Measurements from ENCODE around the gene ANKFY1.

ANKFY1 gene

GRCh38 chr17:4220655-4221054, 43.1 kb downstream of the ANKFY1 start:
- H3K27ac ChIP-seq (ENCODE audit: low read depth in 2 of 2, low read length in 2 of 2) = peak overlapping the region; percentile 32 to 49
- H3K9ac ChIP-seq (ENCODE audit: low read depth in 1 of 2, low read length in 2 of 2) = no peak overlapping the region
- no peaks in the 10 kb centered on the region for H3K27me3 ChIP-seq (ENCODE audit: control insufficient read depth in 2 of 2, insufficient read depth in 2 of 2, low read length in 2 of 2)
- no peaks in the 10 kb centered on the region for H3K9me3 ChIP-seq (ENCODE audit: control insufficient read depth in 2 of 2, low read length in 2 of 2)
- H3K4me3 ChIP-seq (ENCODE audit: low read length in 2 of 2) = no peak overlapping the region
- peaks cover 0 to 5% of the 10 kb centered on the region in 2 donors for H3K4me1 ChIP-seq (ENCODE audit: control insufficient read depth in 2 of 2, insufficient read depth in 2 of 2, low read length in 2 of 2)
- H3K36me3 ChIP-seq (ENCODE audit: control insufficient read depth in 2 of 2, insufficient read depth in 2 of 2, low read length in 2 of 2) = peaks cover 12 to 19% of the 10 kb centered on the region in 2 donors

DNA sequence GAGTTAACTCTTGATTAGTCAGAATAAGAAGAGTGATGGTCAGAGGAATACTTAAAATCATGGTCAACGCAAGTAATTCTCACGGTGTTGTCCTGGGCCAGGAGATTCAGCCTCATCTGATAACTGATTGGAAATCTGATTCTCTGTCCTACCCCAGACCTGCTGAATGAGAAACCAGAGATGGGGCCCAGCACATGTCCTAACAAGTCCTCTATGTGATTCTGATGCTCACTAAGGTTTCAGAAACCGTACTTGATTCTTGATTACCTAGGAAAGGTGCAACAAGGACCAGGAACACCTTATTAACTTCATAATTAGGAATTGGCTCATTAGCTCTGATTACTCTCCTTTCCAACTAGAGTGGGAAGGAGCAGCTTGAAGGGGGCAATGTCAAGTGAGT, 44.5 kb downstream of the ANKFY1 start:
- H3K4me3 ChIP-seq (ENCODE audit: low read length in 2 of 2) = no peak overlapping the region
- peaks cover 12 to 19% of the 10 kb centered on the region in 2 donors for H3K36me3 ChIP-seq (ENCODE audit: control insufficient read depth in 2 of 2, insufficient read depth in 2 of 2, low read length in 2 of 2)
- no peaks in the 10 kb centered on the region for H3K9me3 ChIP-seq (ENCODE audit: control insufficient read depth in 2 of 2, low read length in 2 of 2)
- H3K4me1 ChIP-seq (ENCODE audit: control insufficient read depth in 2 of 2, insufficient read depth in 2 of 2, low read length in 2 of 2) = peaks cover 0 to 5% of the 10 kb centered on the region in 2 donors
- no peak overlapping the region for H3K27ac ChIP-seq (ENCODE audit: low read depth in 2 of 2, low read length in 2 of 2)
- H3K9ac ChIP-seq (ENCODE audit: low read depth in 1 of 2, low read length in 2 of 2) = no peak overlapping the region
- no peaks in the 10 kb centered on the region for H3K27me3 ChIP-seq (ENCODE audit: control insufficient read depth in 2 of 2, insufficient read depth in 2 of 2, low read length in 2 of 2)

DNA sequence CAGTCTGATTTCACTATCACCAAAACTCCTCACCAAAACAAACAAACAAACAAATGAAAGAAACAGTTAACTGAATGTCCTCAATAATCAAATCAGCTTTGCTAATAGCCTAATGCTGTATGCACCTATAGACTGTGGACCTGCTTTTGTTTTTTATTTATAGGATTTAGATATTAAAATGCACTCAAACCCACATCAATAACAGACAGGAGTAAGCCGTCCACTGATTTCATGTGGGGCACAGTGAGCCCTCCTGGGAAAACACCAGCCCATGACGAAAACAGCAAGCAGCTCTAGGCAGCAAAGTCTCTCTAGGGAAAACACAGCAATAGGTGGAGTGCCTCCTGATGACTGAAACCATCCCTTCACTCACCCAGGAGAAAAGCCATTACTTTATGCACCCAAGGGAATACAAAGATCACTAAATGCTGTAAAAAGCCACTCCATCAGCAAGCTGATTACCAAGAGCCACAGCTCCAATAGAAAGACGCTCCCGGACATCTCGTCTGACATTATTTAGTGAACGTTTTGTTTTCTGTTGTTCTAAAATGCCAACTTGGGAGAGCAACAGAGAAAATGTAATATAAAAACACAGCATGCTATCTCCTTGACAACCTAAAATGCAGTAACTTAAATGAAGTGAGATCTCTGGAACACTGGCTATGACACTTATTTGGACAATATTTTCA, 47.8 kb downstream of the ANKFY1 start:
- Histone ChIP-seq H3K9ac (ENCODE audit: low read depth in 1 of 2, low read length in 2 of 2) (no peak overlapping the region), H3K27ac (ENCODE audit: low read depth in 2 of 2, low read length in 2 of 2) (no peak overlapping the region), H3K27me3 (ENCODE audit: control insufficient read depth in 2 of 2, insufficient read depth in 2 of 2, low read length in 2 of 2) (no peaks in the 10 kb centered on the region), H3K36me3 (ENCODE audit: control insufficient read depth in 2 of 2, insufficient read depth in 2 of 2, low read length in 2 of 2) (peaks cover 8 to 13% of the 10 kb centered on the region in 2 donors), H3K4me3 (ENCODE audit: low read length in 2 of 2) (no peak overlapping the region), H3K9me3 (ENCODE audit: control insufficient read depth in 2 of 2, low read length in 2 of 2) (no peaks in the 10 kb centered on the region), H3K4me1 (ENCODE audit: control insufficient read depth in 2 of 2, insufficient read depth in 2 of 2, low read length in 2 of 2) (peaks cover 0 to 5% of the 10 kb centered on the region in 2 donors)

- no peak overlapping the region for H3K4me3 ChIP-seq (ENCODE audit: low read length in 2 of 2)
- H3K36me3 ChIP-seq (ENCODE audit: control insufficient read depth in 2 of 2, insufficient read depth in 2 of 2, low read length in 2 of 2) = peaks cover 8 to 13% of the 10 kb centered on the region in 2 donors
- H3K4me1 ChIP-seq (ENCODE audit: control insufficient read depth in 2 of 2, insufficient read depth in 2 of 2, low read length in 2 of 2) = no peaks in the 10 kb centered on the region
- H3K27ac ChIP-seq (ENCODE audit: low read depth in 2 of 2, low read length in 2 of 2) = no peak overlapping the region
- H3K9me3 ChIP-seq (ENCODE audit: control insufficient read depth in 2 of 2, low read length in 2 of 2) = no peaks in the 10 kb centered on the region
- no peak overlapping the region for H3K9ac ChIP-seq (ENCODE audit: low read depth in 1 of 2, low read length in 2 of 2)
- H3K27me3 ChIP-seq (ENCODE audit: control insufficient read depth in 2 of 2, insufficient read depth in 2 of 2, low read length in 2 of 2) = no peaks in the 10 kb centered on the region
These were observed 49.6 kb downstream of the ANKFY1 start for GRCh38 chr17:4214157-4214556.

DNA sequence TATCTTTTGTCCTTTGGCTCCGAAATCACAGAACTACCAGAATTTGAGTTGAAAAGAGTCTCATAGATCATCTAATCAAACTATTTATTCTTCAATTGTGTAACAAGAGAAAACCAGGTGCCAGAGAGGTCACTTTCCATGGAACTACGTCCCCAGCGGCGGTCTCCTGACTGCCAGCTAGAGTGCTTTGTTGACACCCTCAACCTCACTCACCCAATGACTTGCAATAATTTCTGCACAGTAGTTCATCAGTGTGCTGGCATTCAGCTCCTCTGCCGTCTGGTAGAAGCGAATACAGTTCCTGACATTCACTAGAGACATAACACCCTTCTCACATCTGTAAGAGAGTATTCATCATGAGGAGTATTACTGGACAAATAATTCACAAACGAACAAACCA, 54.2 kb downstream of the ANKFY1 start:
- Histone ChIP-seq H3K9me3 (ENCODE audit: control insufficient read depth in 2 of 2, low read length in 2 of 2) (no peaks in the 10 kb centered on the region), H3K4me1 (ENCODE audit: control insufficient read depth in 2 of 2, insufficient read depth in 2 of 2, low read length in 2 of 2) (no peaks in the 10 kb centered on the region), H3K27ac (ENCODE audit: low read depth in 2 of 2, low read length in 2 of 2) (no peak overlapping the region), H3K27me3 (ENCODE audit: control insufficient read depth in 2 of 2, insufficient read depth in 2 of 2, low read length in 2 of 2) (no peaks in the 10 kb centered on the region), H3K4me3 (ENCODE audit: low read length in 2 of 2) (no peak overlapping the region), H3K9ac (ENCODE audit: low read depth in 1 of 2, low read length in 2 of 2) (no peak overlapping the region), H3K36me3 (ENCODE audit: control insufficient read depth in 2 of 2, insufficient read depth in 2 of 2, low read length in 2 of 2) (peaks cover 31 to 41% of the 10 kb centered on the region in 2 donors)

DNA sequence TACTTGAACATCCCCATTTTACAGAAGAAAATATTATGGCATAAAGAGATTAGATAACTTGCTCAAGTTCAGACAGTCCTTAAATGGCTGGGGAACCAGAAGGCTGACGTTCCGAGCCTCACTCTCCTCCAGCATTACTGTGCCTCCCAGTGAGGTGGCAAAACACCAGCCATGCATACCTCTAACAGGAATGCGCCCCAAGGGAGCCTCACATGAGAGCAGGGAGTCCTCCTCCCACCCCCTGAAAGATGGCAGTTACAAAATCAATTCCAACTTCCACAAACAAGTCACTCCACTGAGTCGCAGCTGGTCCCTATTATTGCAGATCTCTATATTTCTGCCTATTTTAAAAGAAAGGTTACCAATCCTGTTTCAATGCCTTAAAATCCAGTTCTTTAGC, 55.5 kb downstream of the ANKFY1 start:
- Histone ChIP-seq H3K9ac (ENCODE audit: low read depth in 1 of 2, low read length in 2 of 2) (no peak overlapping the region), H3K9me3 (ENCODE audit: control insufficient read depth in 2 of 2, low read length in 2 of 2) (no peaks in the 10 kb centered on the region), H3K27ac (ENCODE audit: low read depth in 2 of 2, low read length in 2 of 2) (no peak overlapping the region), H3K4me1 (ENCODE audit: control insufficient read depth in 2 of 2, insufficient read depth in 2 of 2, low read length in 2 of 2) (peaks cover 3 to 6% of the 10 kb centered on the region in 2 donors), H3K4me3 (ENCODE audit: low read length in 2 of 2) (no peak overlapping the region), H3K36me3 (ENCODE audit: control insufficient read depth in 2 of 2, insufficient read depth in 2 of 2, low read length in 2 of 2) (peaks cover 27 to 41% of the 10 kb centered on the region in 2 donors), H3K27me3 (ENCODE audit: control insufficient read depth in 2 of 2, insufficient read depth in 2 of 2, low read length in 2 of 2) (no peaks in the 10 kb centered on the region)

GRCh38 chr17:4206962-4207361, 56.8 kb downstream of the ANKFY1 start:
- H3K27ac ChIP-seq (ENCODE audit: low read depth in 2 of 2, low read length in 2 of 2) = no peak overlapping the region
- H3K9ac ChIP-seq (ENCODE audit: low read depth in 1 of 2, low read length in 2 of 2) = no peak overlapping the region
- no peaks in the 10 kb centered on the region for H3K27me3 ChIP-seq (ENCODE audit: control insufficient read depth in 2 of 2, insufficient read depth in 2 of 2, low read length in 2 of 2)
- H3K36me3 ChIP-seq (ENCODE audit: control insufficient read depth in 2 of 2, insufficient read depth in 2 of 2, low read length in 2 of 2) = peaks cover 25 to 40% of the 10 kb centered on the region in 2 donors
- H3K4me1 ChIP-seq (ENCODE audit: control insufficient read depth in 2 of 2, insufficient read depth in 2 of 2, low read length in 2 of 2) = peaks cover 3 to 6% of the 10 kb centered on the region in 2 donors
- no peaks in the 10 kb centered on the region for H3K9me3 ChIP-seq (ENCODE audit: control insufficient read depth in 2 of 2, low read length in 2 of 2)
- H3K4me3 ChIP-seq (ENCODE audit: low read length in 2 of 2) = no peak overlapping the region

DNA sequence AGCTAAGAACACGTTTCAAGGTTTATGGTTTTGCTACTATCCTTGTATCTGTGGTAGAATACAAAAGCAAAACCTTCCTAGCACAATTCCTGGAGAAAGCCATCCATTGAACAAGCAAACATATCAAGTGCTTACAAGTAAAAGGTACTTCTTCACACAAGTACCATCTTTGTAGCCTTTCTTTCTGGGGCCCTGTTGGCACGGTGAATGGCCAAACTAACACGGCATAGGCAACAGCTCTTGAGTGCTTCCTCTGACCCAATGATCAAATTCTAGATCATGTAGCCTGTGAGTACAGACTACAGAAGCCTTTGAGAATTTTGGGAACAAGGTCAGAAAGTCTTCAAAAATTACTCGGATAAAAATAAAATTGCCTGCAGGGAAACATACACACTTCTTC, 57.9 kb downstream of the ANKFY1 start:
- H3K9ac ChIP-seq (ENCODE audit: low read depth in 1 of 2, low read length in 2 of 2) = no peak overlapping the region
- H3K36me3 ChIP-seq (ENCODE audit: control insufficient read depth in 2 of 2, insufficient read depth in 2 of 2, low read length in 2 of 2) = peaks cover 23 to 38% of the 10 kb centered on the region in 2 donors
- H3K4me3 ChIP-seq (ENCODE audit: low read length in 2 of 2) = no peak overlapping the region
- H3K9me3 ChIP-seq (ENCODE audit: control insufficient read depth in 2 of 2, low read length in 2 of 2) = no peaks in the 10 kb centered on the region
- H3K27me3 ChIP-seq (ENCODE audit: control insufficient read depth in 2 of 2, insufficient read depth in 2 of 2, low read length in 2 of 2) = no peaks in the 10 kb centered on the region
- H3K4me1 ChIP-seq (ENCODE audit: control insufficient read depth in 2 of 2, insufficient read depth in 2 of 2, low read length in 2 of 2) = peaks cover 3 to 6% of the 10 kb centered on the region in 2 donors
- H3K27ac ChIP-seq (ENCODE audit: low read depth in 2 of 2, low read length in 2 of 2) = no peak overlapping the region

- H3K4me3 ChIP-seq (ENCODE audit: low read length in 2 of 2) = no peak overlapping the region
- H3K27me3 ChIP-seq (ENCODE audit: control insufficient read depth in 2 of 2, insufficient read depth in 2 of 2, low read length in 2 of 2) = no peaks in the 10 kb centered on the region
- no peaks in the 10 kb centered on the region for H3K9me3 ChIP-seq (ENCODE audit: control insufficient read depth in 2 of 2, low read length in 2 of 2)
- H3K9ac ChIP-seq (ENCODE audit: low read depth in 1 of 2, low read length in 2 of 2) = no peak overlapping the region
- peaks cover 23 to 38% of the 10 kb centered on the region in 2 donors for H3K36me3 ChIP-seq (ENCODE audit: control insufficient read depth in 2 of 2, insufficient read depth in 2 of 2, low read length in 2 of 2)
- peaks cover 3 to 6% of the 10 kb centered on the region in 2 donors for H3K4me1 ChIP-seq (ENCODE audit: control insufficient read depth in 2 of 2, insufficient read depth in 2 of 2, low read length in 2 of 2)
- no peak overlapping the region for H3K27ac ChIP-seq (ENCODE audit: low read depth in 2 of 2, low read length in 2 of 2)
These were observed 59.0 kb downstream of the ANKFY1 start for GRCh38 chr17:4204710-4205173.

GRCh38 chr17:4204190-4204589, 59.6 kb downstream of the ANKFY1 start:
- no peak overlapping the region for H3K4me3 ChIP-seq (ENCODE audit: low read length in 2 of 2)
- no peaks in the 10 kb centered on the region for H3K9me3 ChIP-seq (ENCODE audit: control insufficient read depth in 2 of 2, low read length in 2 of 2)
- H3K4me1 ChIP-seq (ENCODE audit: control insufficient read depth in 2 of 2, insufficient read depth in 2 of 2, low read length in 2 of 2) = peaks cover 3 to 6% of the 10 kb centered on the region in 2 donors
- H3K27ac ChIP-seq (ENCODE audit: low read depth in 2 of 2, low read length in 2 of 2) = peak overlapping the region in 1 of 2 donors; percentile 36
- no peaks in the 10 kb centered on the region for H3K27me3 ChIP-seq (ENCODE audit: control insufficient read depth in 2 of 2, insufficient read depth in 2 of 2, low read length in 2 of 2)
- peaks cover 23 to 36% of the 10 kb centered on the region in 2 donors for H3K36me3 ChIP-seq (ENCODE audit: control insufficient read depth in 2 of 2, insufficient read depth in 2 of 2, low read length in 2 of 2)
- H3K9ac ChIP-seq (ENCODE audit: low read depth in 1 of 2, low read length in 2 of 2) = peak overlapping the region in 1 of 2 donors; percentile 17
